CD4-positive, CD25-positive, alpha-beta regulatory T cell (primary cell): Measurements from ENCODE around the gene HAUS8. TPM values are rescaled to one million over a fixed set of nuclear protein-coding genes. Genes with fewer than 3 reads are reported as not detected.
"Not testable (repeated sequence)": the region's sequence is repeated elsewhere in the genome, so short reads cannot be mapped to it uniquely, and the experiment has no call there.

Experiments used
- ATAC-seq, 2 donors: fragments of 150-1000 bp; cut with Tn5 transposase; one replicate each; pipeline ENCODE4 v1.10.0; 2021; ENCODE audit warnings: low read depth in 2 of 2, moderate number of reproducible peaks in 2 of 2, moderate library complexity in 1 of 2
- DNase-seq, 3 donors: peaks; one replicate each; pipeline versions ENCODE4 v3.0.0 to v3.0.0-alpha.2; 2012 to 2022; ENCODE audit warnings: mixed read lengths in 1 of 3
- H3K27ac ChIP-seq: one replicate; pipeline ENCODE4 v1.7.0; 2013; ENCODE audit warnings: mild to moderate bottlenecking, low read length; ENCODE audit not compliant: insufficient read depth, poor library complexity, severe bottlenecking
- H3K27me3 ChIP-seq: one replicate; pipeline ENCODE4 v1.7.0; 2013; ENCODE audit warnings: low read length; ENCODE audit not compliant: control insufficient read depth, insufficient read depth
- H3K36me3 ChIP-seq: one replicate; pipeline ENCODE4 v1.7.0; 2013; ENCODE audit warnings: mild to moderate bottlenecking, low read length, moderate library complexity; ENCODE audit not compliant: control insufficient read depth, insufficient read depth
- H3K4me1 ChIP-seq: 2 replicates; pipeline ENCODE4 v1.7.0; 2013; ENCODE audit warnings: mild to moderate bottlenecking, low read length; ENCODE audit not compliant: insufficient read depth, control insufficient read depth, poor library complexity, severe bottlenecking
- H3K4me3 ChIP-seq: one replicate; pipeline ENCODE4 v1.7.0; 2013; ENCODE audit warnings: low read depth, mild to moderate bottlenecking, low read length, moderate library complexity
- H3K9me3 ChIP-seq, 2 experiments: 1 replicate in 1 of 2; 2 replicates in 1 of 2; pipeline ENCODE4 v1.7.0; 2013; ENCODE audit warnings: low read length in 2 of 2, mild to moderate bottlenecking in 1 of 2, moderate library complexity in 1 of 2; ENCODE audit not compliant: control insufficient read depth in 2 of 2
- H3K27ac Mint-ChIP-seq, 3 donors: one replicate each; pipeline ENCODE4 v1.8.0; 2020 to 2022; ENCODE audit warnings: mild to moderate bottlenecking in 3 of 3, mixed read lengths in 3 of 3, moderate library complexity in 2 of 3
- H3K27me3 Mint-ChIP-seq: one replicate; pipeline ENCODE4 v1.8.0; 2022; ENCODE audit warnings: mild to moderate bottlenecking, mixed read lengths
- H3K36me3 Mint-ChIP-seq: one replicate; pipeline ENCODE4 v1.8.0; 2020; ENCODE audit warnings: mixed read lengths
- H3K4me1 Mint-ChIP-seq, 4 donors: one replicate each; pipeline ENCODE4 v1.8.0; 2020 to 2022; ENCODE audit warnings: mixed read lengths in 4 of 4, mild to moderate bottlenecking in 1 of 4
- H3K4me3 Mint-ChIP-seq, 4 donors: one replicate each; pipeline ENCODE4 v1.8.0; 2020 to 2022; ENCODE audit warnings: mild to moderate bottlenecking in 4 of 4, mixed read lengths in 4 of 4, moderate library complexity in 3 of 4
- H3K9me3 Mint-ChIP-seq, 7 donors: one replicate each; pipeline ENCODE4 v1.8.0; 2020 to 2022; ENCODE audit warnings: mixed read lengths in 7 of 7, mild to moderate bottlenecking in 3 of 7, moderate library complexity in 2 of 7
- polyA plus RNA-seq, 4 donors: library from polyadenylated mRNA; unstranded; fragments of 300-500 nt; fragmentation: Illumina TruSeq; gene quantifications; one replicate each; pipeline ENCODE4 v1.2.3, GENCODE V29; 2021
- total RNA-seq: library from RNA; stranded (reverse); gene quantifications from one replicate; pipeline ENCODE4 v1.2.3, GENCODE V29; 2022

HAUS8 gene
- total and polyA plus RNA-seq, 5 donors from 2014 or later, result 11.0 to 26.9 (median 11.2) TPM

- peaks cover 0 to 3% of the 10 kb centered on the region in 2 experiments for H3K9me3 ChIP-seq
- Mint-ChIP-seq H3K9me3 (no peaks in the 10 kb centered on the region), H3K4me1 (peaks cover 0 to 41% (median 27%) of the 10 kb centered on the region in 4 donors), H3K4me3 (no peak overlapping the region), H3K36me3 (peaks cover 36% of the 10 kb centered on the region), H3K27ac (no peak overlapping the region), H3K27me3 (no peaks in the 10 kb centered on the region)
- no peak for ATAC-seq
- peaks cover 57% of the 10 kb centered on the region for H3K36me3 ChIP-seq
- no peak overlapping the region for H3K27ac ChIP-seq
- H3K4me1 ChIP-seq, result no peaks in the 10 kb centered on the region
- DNase-seq, result no peak
- H3K27me3 ChIP-seq, result no peaks in the 10 kb centered on the region
- H3K4me3 ChIP-seq, result no peak overlapping the region
Measured at GRCh38 chr19:17101686-17102628, 26.7 kb upstream of the HAUS8 start.

- peaks cover 26% of the 10 kb centered on the region for H3K36me3 Mint-ChIP-seq
- H3K27me3 ChIP-seq, result no peaks in the 10 kb centered on the region
- no peak for ATAC-seq
- no peak overlapping the region for H3K4me3 ChIP-seq
- peaks cover 0 to under 1% (median 0%) of the 10 kb centered on the region in 7 donors for H3K9me3 Mint-ChIP-seq
- DNase-seq, result no peak
- H3K4me1 ChIP-seq, result no peaks in the 10 kb centered on the region
- peak overlapping the region in 2 of 3 donors; percentile 42 to 65 for H3K27ac Mint-ChIP-seq
- peaks cover 0 to 3% of the 10 kb centered on the region in 2 experiments for H3K9me3 ChIP-seq
- H3K36me3 ChIP-seq, result peaks cover 33% of the 10 kb centered on the region
- peaks cover 0 to 40% (median 25%) of the 10 kb centered on the region in 4 donors for H3K4me1 Mint-ChIP-seq
- no peaks in the 10 kb centered on the region for H3K27me3 Mint-ChIP-seq
- peak overlapping the region in 1 of 4 donors; percentile 13 for H3K4me3 Mint-ChIP-seq
- H3K27ac ChIP-seq, result no peak overlapping the region
Measured at GRCh38 chr19:17098326-17098725, 23.1 kb upstream of the HAUS8 start.

GRCh38 chr19:17097593-17098126, 22.4 kb upstream of the HAUS8 start:
- no peak overlapping the region for H3K4me3 ChIP-seq
- H3K4me1 ChIP-seq, result no peaks in the 10 kb centered on the region
- H3K27me3 Mint-ChIP-seq, result no peaks in the 10 kb centered on the region
- no peak overlapping the region for H3K27ac ChIP-seq
- H3K27ac Mint-ChIP-seq, result peak overlapping the region in 1 of 3 donors; percentile 48
- H3K4me3 Mint-ChIP-seq, result no peak overlapping the region
- no peak for DNase-seq
- peaks cover 26% of the 10 kb centered on the region for H3K36me3 ChIP-seq
- peaks cover 0 to 40% (median 26%) of the 10 kb centered on the region in 4 donors for H3K4me1 Mint-ChIP-seq
- peaks cover 20% of the 10 kb centered on the region for H3K36me3 Mint-ChIP-seq
- ATAC-seq, result no peak
- no peaks in the 10 kb centered on the region for H3K27me3 ChIP-seq
- H3K9me3 ChIP-seq, result no peaks in the 10 kb centered on the region
- peaks cover 0 to 2% (median 0%) of the 10 kb centered on the region in 7 donors for H3K9me3 Mint-ChIP-seq

- Mint-ChIP-seq H3K4me1 (peaks cover 0 to 55% (median 36%) of the 10 kb centered on the region in 4 donors), H3K36me3 (peaks cover 7% of the 10 kb centered on the region), H3K9me3 (peaks cover 0 to 2% (median 0%) of the 10 kb centered on the region in 7 donors), H3K27me3 (no peaks in the 10 kb centered on the region), H3K4me3 (no peak overlapping the region), H3K27ac (peak overlapping the region in 1 of 3 donors; percentile 48)
- Histone ChIP-seq H3K27ac (no peak overlapping the region), H3K27me3 (no peaks in the 10 kb centered on the region), H3K36me3 (peaks cover 6% of the 10 kb centered on the region), H3K4me1 (peaks cover 16% of the 10 kb centered on the region), H3K9me3 (no peaks in the 10 kb centered on the region), H3K4me3 (no peak overlapping the region)
- no peak for DNase-seq
- no peak for ATAC-seq
Measured at GRCh38 chr19:17095141-17095919, 20.1 kb upstream of the HAUS8 start.

GRCh38 chr19:17094694-17095093, 19.4 kb upstream of the HAUS8 start:
- H3K27me3 Mint-ChIP-seq, H3K9me3 ChIP-seq, H3K36me3 Mint-ChIP-seq, H3K27ac ChIP-seq, H3K36me3 ChIP-seq, H3K9me3 Mint-ChIP-seq, ATAC-seq, H3K4me3 Mint-ChIP-seq, H3K4me3 ChIP-seq, DNase-seq, H3K27me3 ChIP-seq: not testable (repeated sequence)
- Mint-ChIP-seq H3K27ac (peak overlapping the region in 1 of 3 donors; percentile 48), H3K4me1 (peaks cover 0 to 61% (median 39%) of the 10 kb centered on the region in 4 donors)
- peaks cover 23% of the 10 kb centered on the region for H3K4me1 ChIP-seq

- H3K27ac ChIP-seq, result no peak overlapping the region
Measured at GRCh38 chr19:17092696-17093095, 17.4 kb upstream of the HAUS8 start.

GRCh38 chr19:17091758-17092333, 16.6 kb upstream of the HAUS8 start:
- no peak overlapping the region for H3K27ac ChIP-seq

More at GRCh38 chr19:17092696-17093095, 17.4 kb upstream of the HAUS8 start:
- H3K27me3 Mint-ChIP-seq, result no peaks in the 10 kb centered on the region
- no peak for ATAC-seq
- H3K4me1 Mint-ChIP-seq, result peaks cover 6 to 67% (median 47%) of the 10 kb centered on the region in 4 donors
- Histone ChIP-seq H3K27me3 (no peaks in the 10 kb centered on the region), H3K9me3 (no peaks in the 10 kb centered on the region), H3K36me3 (no peaks in the 10 kb centered on the region), H3K4me3 (no peak overlapping the region), H3K4me1 (peaks cover 31% of the 10 kb centered on the region)
- H3K9me3 Mint-ChIP-seq, result peaks cover 0 to 2% (median 0%) of the 10 kb centered on the region in 7 donors
- H3K27ac Mint-ChIP-seq, result no peak overlapping the region
- no peak overlapping the region for H3K4me3 Mint-ChIP-seq
- H3K36me3 Mint-ChIP-seq, result no peaks in the 10 kb centered on the region
- DNase-seq, result no peak

More at GRCh38 chr19:17091758-17092333, 16.6 kb upstream of the HAUS8 start:
- no peaks in the 10 kb centered on the region for H3K27me3 ChIP-seq
- peaks cover 31% of the 10 kb centered on the region for H3K4me1 ChIP-seq
- DNase-seq (peak in 1 of 3 donors; percentile 27), ATAC-seq (peak; percentile 51 to 54)
- H3K4me3 Mint-ChIP-seq, result no peak overlapping the region
- peaks cover 6 to 71% (median 45%) of the 10 kb centered on the region in 4 donors for H3K4me1 Mint-ChIP-seq
- no peaks in the 10 kb centered on the region for H3K9me3 ChIP-seq
- no peak overlapping the region for H3K4me3 ChIP-seq
- H3K27me3 Mint-ChIP-seq, result no peaks in the 10 kb centered on the region
- peaks cover 5% of the 10 kb centered on the region for H3K36me3 ChIP-seq
- H3K36me3 Mint-ChIP-seq, result peaks cover 3% of the 10 kb centered on the region
- no peak overlapping the region for H3K27ac Mint-ChIP-seq
- peaks cover 0 to 2% (median 0%) of the 10 kb centered on the region in 7 donors for H3K9me3 Mint-ChIP-seq
